IPS-18c (cell line): ENCODE results near the gene EMD.
A peak's percentile ranks its signal among the peaks of the same experiment; 100 is the strongest.

ENCODE experiments used
- H3K4me3 ChIP-seq: 2 replicates; pipeline ENCODE4 v1.7.0; 2013; ENCODE audit warnings: low read depth, mild to moderate bottlenecking, low read length, moderate library complexity; ENCODE audit not compliant: insufficient read depth
- H3K9me3 ChIP-seq: one replicate; pipeline ENCODE4 v1.6.1; 2013; ENCODE audit warnings: mild to moderate bottlenecking, low read length, moderate library complexity; ENCODE audit not compliant: control insufficient read depth, insufficient read depth

The EMD gene

DNA sequence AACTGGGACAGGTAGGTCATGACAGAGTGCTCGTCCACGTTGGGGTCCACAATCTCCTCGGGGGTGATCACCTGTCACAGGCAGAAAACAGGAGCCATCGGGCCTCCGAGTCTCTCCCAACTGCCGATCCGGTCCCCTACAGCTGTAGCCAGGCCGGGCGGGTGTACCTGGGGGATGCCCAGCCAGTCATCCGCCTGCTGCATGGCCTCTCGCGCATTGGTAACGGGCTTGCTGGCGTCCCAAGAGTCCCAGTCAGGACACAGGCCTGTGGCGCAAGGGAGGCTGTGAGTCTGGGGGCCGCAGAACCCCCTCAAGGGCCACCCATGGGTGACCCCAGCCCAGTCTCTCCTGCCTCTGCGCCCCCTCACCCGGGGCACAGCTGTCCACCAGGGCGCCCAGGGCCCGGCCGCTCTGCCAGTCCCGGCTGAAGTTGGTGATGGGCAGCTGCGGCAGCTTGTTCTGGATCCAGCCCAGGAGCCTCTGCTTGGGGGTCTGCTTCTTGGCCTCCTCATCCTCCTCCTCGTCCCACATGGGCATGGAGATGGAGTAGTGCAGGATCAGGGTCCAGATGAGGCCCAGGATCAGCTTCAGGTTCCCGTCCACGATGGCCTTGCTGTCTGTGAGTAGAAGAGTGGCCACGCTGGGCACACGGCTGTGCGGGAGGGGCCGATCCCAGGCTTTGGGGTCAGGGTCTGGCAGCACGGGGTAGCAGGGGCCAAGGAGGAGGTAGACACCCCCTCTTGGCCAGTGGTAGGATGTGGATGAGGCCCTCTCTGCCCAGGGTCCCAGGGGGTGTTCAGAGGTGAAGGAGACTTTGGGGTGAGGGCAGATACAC, 11.4 kb upstream of the EMD start:
- H3K4me3 ChIP-seq = 0 out of 2 replicates have a peak overlapping the region, but pooled peaks have one; percentile 15
- peaks cover 26% of the 10 kb centered on the region for H3K9me3 ChIP-seq

DNA sequence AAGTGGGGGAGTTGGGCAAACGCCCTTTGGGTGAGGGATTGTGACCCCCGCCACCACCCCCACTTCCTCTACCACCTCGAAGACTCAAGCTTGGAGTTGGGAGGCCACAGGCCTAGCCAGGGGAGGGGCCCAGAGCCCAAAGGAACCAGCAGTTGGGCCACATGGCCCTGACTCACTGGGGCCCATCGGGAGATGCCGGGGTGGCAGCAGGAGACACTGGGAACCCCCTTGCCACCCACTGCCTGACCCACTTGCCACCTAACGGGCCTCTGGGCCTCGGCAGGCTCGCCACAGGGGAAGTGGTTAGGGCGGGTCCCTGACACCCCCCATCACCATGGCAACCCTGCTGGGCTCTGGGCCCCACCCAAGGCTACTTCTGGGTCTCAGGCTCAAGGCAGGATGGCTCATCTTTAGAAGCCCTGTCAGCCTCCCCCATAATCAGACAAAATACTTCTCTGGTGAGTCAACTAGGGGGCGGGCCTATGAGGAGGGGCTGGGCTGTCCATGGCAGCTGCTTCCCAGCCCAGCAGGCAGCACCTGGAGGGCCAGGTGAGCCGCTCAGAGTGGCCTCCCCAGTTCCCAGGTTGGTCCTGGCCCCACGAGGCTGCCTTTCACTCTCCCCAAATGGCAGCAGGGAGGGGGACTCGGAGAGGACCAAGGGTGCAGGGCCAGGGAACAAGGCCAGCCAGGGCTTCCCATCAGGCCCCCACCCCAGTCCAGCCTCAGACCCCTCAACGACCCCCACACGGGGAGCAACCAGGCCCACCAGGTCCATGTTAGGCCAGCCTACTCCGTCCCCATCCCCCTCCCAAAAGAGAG, 10.3 kb upstream of the EMD start:
- H3K4me3 ChIP-seq = peak overlapping the region; percentile 55
- H3K9me3 ChIP-seq = peaks cover 31% of the 10 kb centered on the region

DNA sequence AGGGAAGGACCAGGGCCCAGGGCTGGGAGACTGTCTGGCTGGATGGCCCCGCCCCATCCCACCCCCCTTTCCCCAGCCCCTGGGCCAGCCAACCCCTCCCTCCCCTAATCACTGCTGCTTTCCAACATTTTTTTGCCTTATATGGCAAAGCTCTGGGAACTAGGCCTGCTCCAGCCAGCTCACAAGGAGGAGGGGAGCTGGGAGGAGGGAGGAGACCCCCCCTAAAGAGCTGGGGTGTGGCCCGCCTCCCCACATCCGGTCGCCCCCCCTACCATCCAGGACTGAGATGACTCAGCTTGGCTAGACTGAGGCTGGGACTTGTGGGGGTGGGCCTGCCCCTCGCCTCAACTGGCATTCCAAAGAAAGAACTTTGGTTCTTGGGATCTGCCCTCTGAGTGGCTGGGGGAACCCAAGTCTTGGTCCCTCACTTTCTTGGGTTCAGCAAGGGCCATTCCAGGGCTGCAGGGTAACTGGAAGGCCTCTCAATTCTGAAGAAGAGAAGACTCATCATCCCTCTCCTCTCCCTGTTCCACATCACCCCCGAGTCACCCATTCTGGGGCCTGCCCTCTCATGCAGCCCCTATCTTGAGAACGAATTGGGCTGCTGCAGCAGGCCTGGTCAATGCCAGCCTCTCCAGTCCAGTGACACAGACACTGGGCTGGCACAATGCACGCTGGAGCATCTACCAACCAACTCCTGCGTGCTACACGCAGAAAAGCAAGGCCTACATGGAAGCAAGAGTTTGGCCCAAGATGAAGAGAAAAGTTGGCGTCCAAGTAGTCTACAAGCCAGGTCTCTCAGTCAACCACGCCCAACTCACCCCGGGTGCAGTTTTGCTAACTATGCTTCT, 9.4 kb upstream of the EMD start:
- peaks cover 26% of the 10 kb centered on the region for H3K9me3 ChIP-seq
- peak overlapping the region; percentile 76 for H3K4me3 ChIP-seq

DNA sequence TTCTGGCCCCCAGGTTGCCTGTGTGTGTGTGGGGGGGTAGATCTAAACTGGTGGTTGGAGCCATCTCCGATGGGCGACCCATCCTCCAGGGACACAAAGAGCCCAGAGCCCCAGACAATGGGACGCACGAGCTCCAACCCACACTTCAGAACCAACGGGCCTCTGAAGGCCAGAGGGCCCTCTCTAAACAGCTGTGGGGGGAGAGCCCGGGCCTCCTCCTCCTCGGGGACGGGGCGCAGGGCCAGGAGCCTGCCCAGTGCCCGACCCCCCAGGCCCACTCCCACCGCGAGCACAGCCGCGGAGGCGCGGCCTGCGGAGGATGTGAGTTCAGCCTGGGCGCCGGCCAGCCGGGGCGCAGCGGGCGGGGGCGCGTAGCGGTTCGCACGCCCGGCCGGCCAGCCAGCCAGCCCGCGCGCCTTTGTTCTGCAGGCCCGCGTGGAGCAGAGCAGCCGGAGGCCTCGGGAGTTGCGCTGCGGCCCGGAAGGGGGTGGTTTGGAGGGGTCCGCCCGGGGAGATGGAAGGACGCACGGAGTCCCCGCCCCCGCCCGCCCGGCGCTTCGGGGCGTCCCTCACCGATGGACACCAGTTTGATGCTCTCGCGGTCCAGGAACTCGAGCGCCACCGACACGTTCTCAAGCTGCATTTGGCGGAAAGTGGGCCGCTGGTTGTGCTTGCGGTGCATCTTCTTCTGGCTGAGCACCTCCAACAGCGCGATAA, 8.6 kb upstream of the EMD start:
- Histone ChIP-seq H3K9me3 (peaks cover 26% of the 10 kb centered on the region), H3K4me3 (peak overlapping the region; percentile 76)

DNA sequence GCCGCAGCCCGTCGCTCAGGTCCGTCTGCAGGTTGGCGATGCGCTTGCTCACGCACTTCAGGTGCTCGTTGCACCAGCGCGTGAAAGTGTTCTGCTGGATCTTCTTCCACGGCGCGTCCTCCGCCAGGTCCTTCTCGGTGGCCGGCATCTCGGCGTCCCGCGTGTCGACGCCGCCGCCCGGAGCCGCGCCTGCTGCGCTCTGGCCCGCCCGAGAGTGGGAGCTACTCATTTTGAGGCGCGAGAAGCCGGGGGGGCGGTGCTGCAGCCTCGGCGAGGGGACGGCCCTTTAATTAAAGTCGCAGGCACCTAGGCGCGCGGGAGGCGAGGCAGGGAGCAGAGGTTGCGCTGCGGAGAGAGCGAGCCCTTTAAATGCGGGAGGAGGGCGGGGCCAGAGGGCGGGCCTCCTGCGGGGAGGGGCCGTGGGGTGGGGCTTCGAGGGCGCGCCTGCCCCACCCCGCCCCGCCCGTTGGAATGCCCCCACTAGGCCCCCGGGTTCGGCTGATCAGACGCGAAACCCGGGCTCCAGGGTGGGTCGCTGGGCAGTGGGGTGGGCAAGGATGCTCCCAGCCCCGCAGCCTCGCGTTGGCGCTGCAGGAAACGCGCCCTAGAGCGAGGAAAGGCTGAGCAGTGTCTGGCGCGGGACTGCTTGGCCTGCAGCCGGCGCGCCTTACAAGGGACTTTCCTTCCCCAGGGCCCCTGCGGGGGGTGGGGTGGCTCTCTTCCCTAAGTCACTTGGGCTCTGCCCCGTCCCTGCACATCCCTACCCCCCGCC, 7.9 kb upstream of the EMD start:
- H3K4me3 ChIP-seq = peak overlapping the region; percentile 76

DNA sequence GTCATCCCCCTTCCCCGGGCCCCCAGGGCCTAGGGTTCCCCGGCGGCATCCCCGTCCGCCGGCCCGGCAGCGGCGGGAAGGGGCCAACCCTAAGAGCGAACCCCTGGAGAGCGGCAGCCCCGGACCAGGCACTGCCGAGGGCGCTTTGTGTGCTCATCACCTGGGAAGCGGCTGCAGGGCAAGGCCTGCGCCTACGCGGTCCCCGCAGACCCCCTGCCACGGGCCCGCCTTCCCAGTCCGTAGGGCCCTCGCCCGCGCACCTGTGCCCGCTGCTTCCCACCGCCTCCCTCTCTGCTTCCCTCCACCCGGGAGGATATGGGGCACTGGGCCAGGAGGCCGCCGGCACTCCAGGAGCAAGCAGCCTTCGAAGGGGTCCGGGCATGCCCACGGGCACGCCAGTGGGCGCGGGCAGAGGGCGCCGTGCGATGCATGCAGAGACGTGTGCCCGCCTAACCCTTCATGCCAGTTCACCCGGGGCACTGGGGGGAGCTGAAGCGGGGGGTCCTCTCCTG, 7.2 kb upstream of the EMD start:
- peak overlapping the region; percentile 44 for H3K4me3 ChIP-seq
- peaks cover 26% of the 10 kb centered on the region for H3K9me3 ChIP-seq

More for the DNA sequence above, 7.9 kb upstream of the EMD start:
- H3K9me3 ChIP-seq = peaks cover 26% of the 10 kb centered on the region

DNA sequence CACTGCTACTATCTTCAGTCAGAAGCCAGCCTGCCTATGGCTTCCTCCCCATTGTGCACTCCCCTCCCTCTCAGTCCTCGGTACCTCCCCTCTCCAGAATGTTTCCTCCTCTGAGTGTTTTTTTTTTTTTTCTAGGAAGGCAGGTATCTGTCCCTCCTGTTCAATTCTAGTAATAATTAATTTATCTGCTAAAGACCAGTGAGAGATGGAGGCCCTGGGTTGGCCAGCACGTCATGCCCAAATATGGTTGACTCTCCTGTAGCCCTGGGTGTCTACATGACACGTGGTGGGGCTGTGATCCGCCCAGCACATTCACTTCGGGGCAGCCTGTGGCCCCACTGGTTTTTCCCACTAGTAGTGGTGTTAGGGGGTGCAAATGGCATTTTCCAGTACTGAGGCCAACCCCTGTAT, 6.5 kb upstream of the EMD start:
- peaks cover 23% of the 10 kb centered on the region for H3K9me3 ChIP-seq
- H3K4me3 ChIP-seq = no peak overlapping the region

DNA sequence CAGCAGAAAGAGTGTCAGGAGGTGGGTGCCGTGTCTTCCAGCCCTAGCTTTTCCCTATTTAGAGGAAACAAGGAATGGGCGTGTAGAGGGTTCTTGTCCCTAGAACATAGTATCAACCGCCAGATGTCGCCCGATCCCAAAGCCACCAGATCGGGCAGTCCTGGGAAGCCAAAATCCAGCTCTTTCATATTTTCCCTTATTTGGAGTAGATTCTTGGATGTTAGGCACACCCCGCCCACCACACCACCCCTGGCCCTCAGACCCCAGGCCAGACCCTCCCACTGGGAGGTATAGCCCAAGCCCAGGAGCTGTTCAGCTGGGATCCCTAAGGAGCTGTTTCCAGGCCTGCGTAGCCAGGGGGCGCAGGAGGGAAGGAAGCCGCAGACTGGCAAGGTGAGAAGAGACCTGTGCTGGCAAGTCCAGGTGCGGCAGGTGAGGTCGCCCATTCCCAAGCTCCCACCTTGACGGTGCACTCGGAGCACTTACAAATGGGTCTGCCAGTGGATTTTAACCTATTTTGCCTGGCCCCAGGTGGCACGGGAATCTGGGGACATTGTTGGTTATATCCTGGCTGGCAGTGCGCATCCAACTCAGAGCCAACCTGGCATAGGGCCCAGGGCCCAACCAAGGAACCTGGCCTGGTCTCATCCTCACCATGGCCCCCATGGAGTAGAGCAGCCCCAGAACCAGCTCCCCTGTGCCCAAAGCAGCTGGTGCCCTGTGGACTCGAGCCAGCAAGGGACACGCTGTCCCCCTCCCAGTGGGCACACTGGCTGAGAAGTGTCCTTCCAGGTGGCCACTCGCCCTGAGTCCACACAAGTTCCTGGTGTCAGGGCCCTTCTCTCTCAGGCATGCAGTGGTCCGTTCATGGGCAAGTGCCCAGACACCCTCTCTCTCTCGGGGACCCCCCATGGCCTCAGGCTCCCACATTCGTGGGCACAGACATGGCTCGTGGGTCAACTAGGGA, 5.5 kb upstream of the EMD start:
- peak overlapping the region; percentile 28; the same call in 1 of the 2 replicates for H3K4me3 ChIP-seq

DNA sequence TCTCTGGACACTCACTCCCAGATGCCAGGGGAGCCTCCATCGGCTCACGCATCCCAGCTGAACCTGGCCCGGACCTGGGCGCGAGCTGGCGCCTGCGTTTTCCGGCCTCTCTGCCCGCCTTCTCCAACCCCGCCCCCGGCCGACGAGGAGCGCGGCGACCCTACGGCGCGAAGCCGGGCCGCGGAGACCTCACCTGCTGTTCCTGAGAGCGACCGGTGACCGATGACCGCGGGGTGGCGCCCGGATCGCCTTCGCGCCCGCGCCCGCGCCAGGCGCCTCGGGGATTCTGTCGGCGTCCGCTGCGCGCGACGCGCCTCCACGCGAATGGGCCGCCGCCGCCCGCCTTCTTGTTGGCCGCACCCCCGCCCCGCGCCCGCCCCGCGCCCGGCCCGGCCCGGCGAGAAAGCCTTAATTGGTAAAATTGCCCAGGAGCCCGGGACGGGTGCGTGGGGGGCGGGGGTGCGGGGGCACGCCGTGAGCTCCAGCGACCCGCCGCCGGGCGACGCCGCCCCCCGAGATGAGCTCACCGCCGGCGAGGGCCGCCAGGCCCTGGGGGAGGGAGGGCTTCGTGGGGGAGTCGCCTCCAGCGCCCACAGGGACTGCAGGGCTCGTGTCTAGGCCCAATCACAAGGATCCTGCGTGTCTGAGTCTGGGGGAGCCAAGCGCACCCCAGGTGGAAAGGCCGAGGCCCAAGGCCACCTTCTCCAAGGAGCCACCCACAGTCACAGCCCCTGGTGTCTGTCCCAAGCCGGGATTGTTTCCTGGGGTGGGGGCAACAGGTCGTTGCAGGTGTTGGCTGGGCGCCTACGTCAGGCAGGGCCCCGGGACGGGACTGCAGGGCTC, 4.6 kb upstream of the EMD start, which contains the start of gene FLNA:
FLNA (minus strand) TSS at position 322 of the 843 bp plus-strand sequence. CDS start 3,389 bp downstream, outside the sequence.
- H3K4me3 ChIP-seq = peak within 1 kb of the TSS; percentile 28
- H3K9me3 ChIP-seq = peaks cover 25% of the 10 kb centered on the region

More for the DNA sequence above, 5.5 kb upstream of the EMD start:
- peaks cover 27% of the 10 kb centered on the region for H3K9me3 ChIP-seq

DNA sequence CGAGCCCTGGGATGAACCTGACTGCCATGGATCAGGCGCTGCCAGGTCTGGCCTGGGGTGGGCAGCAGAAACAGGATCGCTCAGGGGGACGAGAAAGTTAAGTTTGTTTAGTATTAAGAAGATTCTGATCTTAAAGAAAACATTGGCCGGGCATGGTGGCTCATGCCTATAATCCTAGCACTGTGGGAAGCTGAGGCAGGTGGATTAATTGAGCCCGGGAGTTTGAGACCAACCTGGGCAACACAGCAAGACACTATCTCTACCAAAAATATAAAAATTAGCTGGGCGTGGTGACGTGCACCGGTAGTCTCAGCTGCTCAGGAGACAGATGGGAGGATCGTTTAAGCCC, 4.0 kb upstream of the EMD start:
- Histone ChIP-seq H3K4me3 (peak overlapping the region; percentile 24; the same call in 1 of the 2 replicates), H3K9me3 (peaks cover 21% of the 10 kb centered on the region)

DNA sequence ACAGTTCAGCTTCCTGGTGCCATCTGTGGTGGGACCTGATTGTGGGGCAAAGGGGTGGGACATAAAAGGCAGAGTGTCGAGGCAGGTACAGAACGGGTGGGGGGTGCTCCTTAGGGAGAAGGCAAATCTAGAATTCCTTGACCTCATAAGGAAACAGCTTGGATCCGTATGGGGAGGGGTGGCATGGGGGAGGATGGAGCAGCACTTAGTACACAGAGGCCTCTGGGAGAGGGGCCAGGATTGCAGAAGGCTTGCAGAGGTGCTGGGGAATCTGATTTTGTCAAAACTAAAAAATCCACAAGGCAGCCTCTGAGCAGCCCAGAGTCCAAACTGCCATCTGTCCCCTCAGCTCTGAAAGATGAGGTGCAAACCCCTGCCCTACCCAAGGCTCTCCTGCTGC, 2.3 kb upstream of the EMD start:
- Histone ChIP-seq H3K4me3 (no peak overlapping the region), H3K9me3 (peaks cover 17% of the 10 kb centered on the region)

DNA sequence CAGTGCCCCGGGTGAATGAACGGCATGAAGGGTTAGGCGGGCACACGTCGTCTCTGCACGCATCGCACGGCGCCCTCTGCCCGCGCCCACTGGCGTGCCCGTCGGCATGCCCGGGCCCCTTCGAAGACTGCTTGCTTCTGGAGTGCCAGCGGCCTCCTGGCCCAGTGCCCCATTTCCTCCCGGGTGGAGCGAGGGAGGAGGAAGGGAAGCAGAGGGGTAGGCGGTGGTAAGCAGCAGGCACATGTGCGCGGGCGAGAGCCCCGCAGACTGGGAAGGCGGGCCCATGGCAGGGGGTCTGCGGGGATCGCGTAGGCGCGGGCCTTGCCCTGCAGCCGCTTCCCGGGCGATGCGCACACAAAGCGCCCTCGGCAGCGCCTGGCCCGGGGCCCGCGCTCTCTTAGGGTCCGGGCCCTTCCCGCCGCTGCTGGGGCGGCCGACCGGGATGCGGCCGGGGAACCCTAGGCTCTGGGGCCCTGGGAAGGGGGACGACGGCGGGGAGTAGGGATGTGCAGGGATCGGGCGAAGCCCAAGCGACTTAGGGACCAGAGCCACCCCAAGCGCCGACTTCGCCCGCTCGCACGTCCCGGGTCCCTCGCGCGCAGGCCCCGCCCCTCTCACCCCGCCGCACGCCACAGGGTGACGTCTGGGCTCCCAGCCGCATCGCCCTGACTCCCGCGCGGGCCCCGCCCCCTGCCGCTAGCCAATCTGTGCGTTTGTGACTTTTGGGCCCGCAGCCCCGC, 866 bp upstream of the EMD start:
- Histone ChIP-seq H3K4me3 (peak overlapping the region; percentile 44), H3K9me3 (peaks cover 13% of the 10 kb centered on the region)

DNA sequence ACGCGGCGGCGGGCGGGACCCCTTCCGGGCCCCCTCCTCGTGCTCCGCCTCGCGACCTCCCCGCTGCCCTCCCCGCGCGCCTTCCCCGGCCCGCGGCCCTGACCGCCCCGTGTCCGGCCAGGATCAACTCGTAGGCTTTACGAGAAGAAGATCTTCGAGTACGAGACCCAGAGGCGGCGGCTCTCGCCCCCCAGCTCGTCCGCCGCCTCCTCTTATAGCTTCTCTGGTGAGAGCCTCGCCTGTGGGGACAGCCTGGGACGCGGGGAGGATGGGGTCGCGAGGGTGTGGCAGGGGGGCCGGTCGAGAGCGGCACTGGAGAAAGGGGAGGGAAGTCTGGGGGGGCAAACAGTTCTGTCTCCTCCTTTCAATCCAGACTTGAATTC, 465 bp downstream of the EMD start:
- H3K9me3 ChIP-seq = peaks cover 4% of the 10 kb centered on the region
- H3K4me3 ChIP-seq = peak overlapping the region; percentile 69
